ENCODE results near the gene HOXB8. TPM values are rescaled to one million over a fixed set of nuclear protein-coding genes. Genes with fewer than 3 reads are reported as not detected.

The HOXB8 gene
- not detected in 2 replicates for total RNA-seq

DNA sequence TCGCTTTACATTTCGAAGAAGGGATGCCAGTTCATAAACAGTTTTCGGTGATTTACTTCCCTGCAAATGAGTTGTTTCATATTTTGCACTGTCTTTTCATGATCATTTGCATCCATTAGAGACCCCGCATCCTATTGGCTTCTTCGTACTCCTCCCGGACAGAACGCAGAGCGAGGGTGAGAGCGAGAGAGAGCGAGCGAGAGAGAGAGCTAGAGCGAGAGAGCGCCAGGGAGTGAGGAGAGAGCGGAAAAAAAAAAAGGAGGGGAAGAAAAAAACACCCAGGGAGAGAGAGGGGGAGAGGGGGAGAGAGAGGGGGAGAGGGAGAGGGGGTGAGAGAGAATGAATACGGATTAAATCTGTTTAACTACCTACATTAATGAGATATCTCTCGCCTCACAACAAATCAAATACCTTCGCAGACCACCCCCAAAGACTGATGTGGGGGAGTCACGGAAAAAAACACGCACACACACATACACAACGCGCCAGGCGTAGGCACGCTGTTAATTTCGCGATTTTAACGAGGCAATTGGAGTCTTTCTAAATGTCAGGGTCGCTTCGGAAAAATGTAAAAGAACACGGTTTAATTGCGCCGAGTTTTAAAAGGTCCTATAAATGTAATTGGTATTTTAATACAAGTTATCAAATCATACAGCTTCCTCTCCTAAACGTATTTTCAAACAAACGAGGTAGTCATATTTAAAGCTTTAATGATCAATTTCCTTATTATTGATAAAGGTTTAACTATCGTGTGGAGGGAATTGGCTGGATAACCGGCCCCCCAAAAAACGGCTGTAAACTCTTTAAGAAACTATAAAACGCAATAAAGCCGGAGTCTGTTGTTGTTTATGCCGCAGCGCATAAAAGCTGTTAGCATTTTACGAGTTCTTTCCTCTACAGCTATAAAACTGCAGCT lies at the start of gene HOXB8:
Gene HOXB8 (minus strand): TSS at position 246 of the 916 bp plus-strand sequence. CDS start 588 bp downstream, outside the sequence.
- intact Hi-C loops (cut with micrococcal nuclease) = loop anchor here (5.0 to 10.0 kb wide), 2 partner anchors 379 to 533 kb away; partner anchors contain the start of gene IGF2BP1

- intact Hi-C loops (cut with micrococcal nuclease) = no loop called here
These were observed 48.2 kb upstream of the HOXB8 start for GRCh38 chr17:48663134-48663924.

GRCh38 chr17:48655913-48656312 lies 40.8 kb upstream of the HOXB8 start:
- intact Hi-C loops (cut with micrococcal nuclease) = no loop called here

DNA sequence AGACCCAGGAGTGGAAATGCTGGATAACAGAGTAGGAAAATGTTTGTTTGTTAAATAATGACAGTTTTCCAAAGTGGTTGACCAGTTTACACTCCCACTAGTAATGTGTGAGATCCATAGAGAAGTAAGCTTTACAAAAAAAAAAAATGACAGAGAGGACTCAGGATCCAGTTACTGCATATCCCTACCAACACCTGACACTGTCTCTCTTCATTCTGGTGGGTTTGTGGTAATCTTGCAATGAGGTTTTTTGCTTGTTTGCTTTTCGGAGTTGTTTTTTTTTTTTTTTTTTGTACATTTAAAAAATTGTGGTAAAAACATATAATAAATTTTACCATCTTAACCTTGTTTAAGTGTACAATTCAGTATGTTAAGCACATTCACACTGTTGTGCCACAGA lies 34.6 kb upstream of the HOXB8 start:
- intact Hi-C loops (cut with micrococcal nuclease) = no loop called here

- intact Hi-C loops (cut with micrococcal nuclease) = no loop called here
These were observed 32.8 kb upstream of the HOXB8 start for GRCh38 chr17:48647963-48648245.

- intact Hi-C loops (cut with micrococcal nuclease) = no loop called here
These were observed 32.2 kb upstream of the HOXB8 start for GRCh38 chr17:48647103-48647962.

DNA sequence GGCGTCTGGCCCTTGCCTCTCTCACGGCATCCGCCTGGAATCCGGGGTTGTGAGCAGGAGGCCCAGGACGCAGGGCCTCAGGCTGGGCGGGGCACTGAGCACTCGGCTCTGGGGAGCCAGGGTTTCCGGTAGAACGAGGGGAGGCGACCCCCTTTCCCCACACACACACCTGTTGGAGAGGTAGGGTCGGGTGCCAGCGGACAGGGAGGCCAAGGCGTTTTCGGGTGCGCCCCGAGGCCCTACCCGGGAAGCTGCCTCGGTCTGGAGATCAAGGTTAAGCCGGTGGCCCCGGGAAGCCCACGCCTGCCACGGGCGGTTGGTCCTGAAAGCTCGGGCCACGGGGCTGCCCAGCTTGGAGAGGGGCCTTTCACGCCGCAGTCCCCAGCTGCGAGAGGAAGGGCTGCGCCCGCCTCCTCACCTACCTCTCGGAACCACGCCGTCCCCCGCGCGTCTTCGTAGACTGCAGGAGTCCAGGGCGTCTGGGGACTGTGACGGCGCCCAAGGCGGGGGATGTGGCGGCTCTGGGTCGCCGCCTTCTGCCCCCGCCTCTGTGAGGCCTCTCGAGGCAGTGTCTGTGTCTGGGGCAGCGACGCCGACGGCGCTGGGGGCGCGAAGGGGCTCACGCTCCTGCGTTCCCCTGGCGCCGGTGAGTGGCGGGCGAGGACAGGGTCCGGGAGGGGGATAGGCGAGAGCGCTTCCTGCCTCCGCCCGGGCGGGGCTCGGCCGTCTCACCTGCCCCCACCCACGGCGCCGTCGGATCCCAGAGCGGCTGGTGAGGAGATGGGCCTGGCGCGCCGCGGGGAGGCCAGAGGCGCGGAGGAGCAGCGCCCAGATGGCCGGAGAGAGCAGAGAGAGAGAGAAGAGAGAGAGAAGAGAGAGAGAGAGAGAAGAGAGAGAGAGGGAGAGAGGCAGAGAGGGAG lies 31.4 kb upstream of the HOXB8 start:
- intact Hi-C loops (cut with micrococcal nuclease) = no loop called here

GRCh38 chr17:48645639-48646182 lies 30.6 kb upstream of the HOXB8 start:
- intact Hi-C loops (cut with micrococcal nuclease) = no loop called here

- intact Hi-C loops (cut with micrococcal nuclease) = loop anchor here (5.0 kb wide), 1 partner anchor 77 kb away; the partner anchor contains the start of genes PRAC1 and PRAC2
These were observed 29.9 kb upstream of the HOXB8 start for GRCh38 chr17:48644910-48645557.

- intact Hi-C loops (cut with micrococcal nuclease) = loop anchor here (5.0 kb wide), 1 partner anchor 78 kb away; the partner anchor contains the start of genes PRAC1 and PRAC2
These were observed 29.1 kb upstream of the HOXB8 start for GRCh38 chr17:48644159-48644558.

- intact Hi-C loops (cut with micrococcal nuclease) = loop anchor here (5.0 kb wide), 1 partner anchor 79 kb away; the partner anchor contains the start of genes PRAC1 and PRAC2
These were observed 28.6 kb upstream of the HOXB8 start for GRCh38 chr17:48643697-48644012.

- intact Hi-C loops (cut with micrococcal nuclease) = loop anchor here (5.0 kb wide), 1 partner anchor 79 kb away; the partner anchor contains the start of genes PRAC1 and PRAC2
These were observed 28.0 kb upstream of the HOXB8 start for GRCh38 chr17:48642843-48643696.

GRCh38 chr17:48642059-48642842 lies 27.2 kb upstream of the HOXB8 start:
- intact Hi-C loops (cut with micrococcal nuclease) = loop anchor here (5.0 kb wide), 1 partner anchor 80 kb away; the partner anchor contains the start of genes PRAC1 and PRAC2

DNA sequence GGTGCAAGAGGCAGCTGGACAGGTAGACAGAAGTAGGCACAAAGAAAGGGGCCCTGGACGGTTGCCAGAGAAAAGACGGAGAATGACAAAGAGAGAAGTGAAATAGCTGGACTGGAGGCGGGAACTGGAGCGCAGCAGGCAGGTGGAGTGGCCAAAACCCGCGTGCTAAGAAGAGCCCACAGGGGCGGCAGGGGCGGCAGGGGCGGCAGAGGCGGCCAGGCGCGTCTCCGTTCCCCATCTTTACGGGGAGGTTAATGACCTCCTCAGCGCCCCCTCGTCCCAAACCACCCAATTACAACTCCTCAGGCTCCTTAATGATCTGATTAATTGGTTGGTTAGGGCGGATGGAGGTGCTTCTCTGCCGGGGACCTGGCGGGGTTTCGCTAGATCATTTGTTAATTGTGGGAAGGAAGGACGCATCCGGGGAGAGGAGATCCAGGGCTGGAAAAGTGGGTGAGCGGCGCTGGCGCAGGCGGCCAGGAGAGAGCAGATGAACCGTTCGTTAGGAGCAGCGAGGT lies 26.5 kb upstream of the HOXB8 start:
- intact Hi-C loops (cut with micrococcal nuclease) = loop anchor here (5.0 kb wide), 1 partner anchor 81 kb away; the partner anchor contains the start of genes PRAC1 and PRAC2

DNA sequence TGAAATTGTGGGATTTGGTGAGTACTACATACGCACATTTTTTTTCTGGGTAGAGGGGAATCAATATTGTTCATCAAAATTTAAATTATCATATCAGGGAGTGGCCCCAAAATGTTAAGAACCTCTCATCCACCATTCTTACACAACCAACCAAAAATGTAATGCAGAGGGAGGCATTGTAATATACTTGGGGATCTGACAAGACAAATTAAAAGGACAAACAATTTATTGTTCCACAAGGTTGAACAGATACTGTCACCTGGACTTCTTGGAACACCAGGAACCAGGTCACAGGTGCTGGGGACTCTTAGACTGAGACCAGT lies 25.7 kb upstream of the HOXB8 start:
- intact Hi-C loops (cut with micrococcal nuclease) = loop anchor here (5.0 kb wide), 1 partner anchor 81 kb away; the partner anchor contains the start of genes PRAC1 and PRAC2

DNA sequence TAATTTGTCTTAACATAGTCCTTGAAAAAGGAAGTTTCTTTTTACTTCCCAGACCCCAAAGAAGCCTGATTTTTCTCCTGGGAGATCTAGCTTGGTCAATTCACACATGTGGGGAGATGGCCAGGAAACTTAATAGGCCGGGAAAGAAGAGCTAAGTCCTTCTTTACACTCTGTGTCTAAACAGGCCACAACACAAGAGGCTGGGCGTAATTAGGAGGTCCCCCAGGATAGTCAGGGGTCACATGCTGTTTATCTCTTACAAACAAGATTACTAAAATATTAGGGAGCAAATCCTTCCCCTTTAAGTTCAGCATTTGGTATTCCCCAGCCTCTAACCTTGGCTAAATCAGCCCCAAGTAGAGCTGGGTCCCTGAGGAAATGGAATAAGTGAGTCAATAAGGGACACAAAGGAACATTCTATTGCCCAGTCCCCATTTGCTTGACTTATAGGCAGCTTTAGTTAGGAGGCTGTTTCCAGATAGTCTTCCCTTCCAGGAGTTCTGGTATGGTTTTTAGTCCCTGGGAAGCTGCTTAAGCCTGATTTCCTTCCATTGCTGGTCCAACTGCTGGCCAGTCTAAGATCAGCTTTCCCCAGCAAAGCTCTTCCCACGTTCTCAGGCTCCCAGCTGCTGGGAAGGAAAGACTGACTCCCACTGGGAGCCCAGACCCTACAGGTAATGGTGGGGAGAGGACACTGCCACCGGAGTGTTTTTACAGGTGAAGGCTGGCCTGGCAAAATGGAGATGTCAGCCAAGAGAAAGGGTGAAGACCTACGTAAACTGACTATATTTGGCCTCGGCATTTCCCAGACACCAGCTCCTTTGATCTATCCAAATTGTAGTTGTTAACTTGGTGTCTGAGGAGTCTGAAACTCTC lies 25.1 kb upstream of the HOXB8 start:
- intact Hi-C loops (cut with micrococcal nuclease) = loop anchor here (5.0 kb wide), 1 partner anchor 82 kb away; the partner anchor contains the start of genes PRAC1 and PRAC2
